Neuronal stem cell (in vitro differentiated cells): Measurements from ENCODE around the gene RPS27L.

Experiments
- DNase-seq: peaks from one replicate; pipeline ENCODE4 v3.0.0-alpha.2; 2013; ENCODE audit warnings: low spot score
- H2AFZ ChIP-seq: one replicate; pipeline ENCODE4 v1.6.1; 2013; ENCODE audit warnings: mild to moderate bottlenecking, low read length, inconsistent platforms
- H2AK5ac ChIP-seq: 2 replicates; pipeline ENCODE4 v1.6.1; 2013; ENCODE audit warnings: low read depth, mild to moderate bottlenecking, inconsistent platforms, low read length, moderate library complexity, mixed read lengths
- H2BK120ac ChIP-seq: 2 replicates; pipeline ENCODE4 v1.6.1; 2013; ENCODE audit warnings: low read depth, mild to moderate bottlenecking, inconsistent platforms, low read length, moderate library complexity, mixed read lengths
- H2BK12ac ChIP-seq: one replicate; pipeline ENCODE4 v1.6.1; 2013; ENCODE audit warnings: low read length, inconsistent platforms
- H2BK15ac ChIP-seq: 2 replicates; pipeline ENCODE4 v1.6.1; 2013; ENCODE audit warnings: mild to moderate bottlenecking, low read length, inconsistent platforms, mixed read lengths
- H2BK5ac ChIP-seq: one replicate; pipeline ENCODE4 v1.6.1; 2013; ENCODE audit warnings: inconsistent platforms, mild to moderate bottlenecking, low read length, moderate library complexity
- H3K14ac ChIP-seq: one replicate; pipeline ENCODE4 v1.6.1; 2013; ENCODE audit warnings: low read length, inconsistent platforms
- H3K18ac ChIP-seq: 2 replicates; pipeline ENCODE4 v1.6.1; 2013; ENCODE audit warnings: low read length, inconsistent platforms
- H3K23ac ChIP-seq: 2 replicates; pipeline ENCODE4 v1.6.1; 2013; ENCODE audit warnings: low read depth, mild to moderate bottlenecking, mixed read lengths, low read length, inconsistent platforms; ENCODE audit not compliant: poor library complexity
- H3K27ac ChIP-seq: replicated peaks from 3 replicates; pipeline ENCODE4 v1.5.1; 2013; ENCODE audit warnings: low read length, inconsistent platforms
- H3K27me3 ChIP-seq, 3 experiments: 2 replicates each; pipeline ENCODE4 v1.6.1; 2013; ENCODE audit warnings: low read length in 3 of 3, mild to moderate bottlenecking in 2 of 3, inconsistent platforms in 1 of 3, low read depth in 1 of 3, mixed read lengths in 1 of 3, moderate library complexity in 1 of 3; ENCODE audit not compliant: control insufficient read depth in 3 of 3, insufficient read depth in 3 of 3
- H3K36me3 ChIP-seq, 2 donors: replicated peaks in 1 of 2; 2 replicates each; pipeline ENCODE4 v1.6.1; 2013; ENCODE audit warnings: low read length in 2 of 2; ENCODE audit not compliant: control insufficient read depth in 2 of 2, insufficient read depth in 2 of 2
- H3K4ac ChIP-seq: 2 replicates; pipeline ENCODE4 v1.6.1; 2013; ENCODE audit warnings: inconsistent platforms, mild to moderate bottlenecking, low read length, moderate library complexity
- H3K4me1 ChIP-seq, 2 donors: 1 replicate in 1 of 2; 2 replicates in 1 of 2; pipeline ENCODE4 v1.6.1; 2013; ENCODE audit warnings: low read length in 2 of 2, low read depth in 1 of 2; ENCODE audit not compliant: control insufficient read depth in 2 of 2, insufficient read depth in 1 of 2
- H3K4me2 ChIP-seq: one replicate; pipeline ENCODE4 v1.6.1; 2013; ENCODE audit warnings: mild to moderate bottlenecking, low read length, inconsistent platforms; ENCODE audit not compliant: insufficient read depth, poor library complexity, severe bottlenecking
- H3K4me3 ChIP-seq, 2 donors: 2 replicates each; pipeline ENCODE4 v1.5.1; 2013; ENCODE audit warnings: low read length in 2 of 2, mild to moderate bottlenecking in 2 of 2, inconsistent platforms in 1 of 2, moderate library complexity in 1 of 2
- H3K79me1 ChIP-seq: one replicate; pipeline ENCODE4 v1.6.1; 2013; ENCODE audit warnings: low read depth, mild to moderate bottlenecking, inconsistent platforms, low read length, moderate library complexity
- H3K9ac ChIP-seq: one replicate; pipeline ENCODE4 v1.6.1; 2013; ENCODE audit warnings: mild to moderate bottlenecking, low read depth, low read length, inconsistent platforms; ENCODE audit not compliant: poor library complexity
- H3K9me3 ChIP-seq, 2 donors: replicated peaks in 1 of 2; 2 replicates each; pipeline versions ENCODE3 to v1.6.1; 2013; ENCODE audit warnings: low read length in 2 of 2, mild to moderate bottlenecking in 2 of 2, inconsistent platforms in 1 of 2, low read depth in 1 of 2, mixed read lengths in 1 of 2, moderate library complexity in 1 of 2; ENCODE audit not compliant: control insufficient read depth in 2 of 2, insufficient read depth in 1 of 2
- H4K8ac ChIP-seq: one replicate; pipeline ENCODE4 v1.6.1; 2013; ENCODE audit warnings: low read depth, mild to moderate bottlenecking, inconsistent platforms, low read length, moderate library complexity
- H4K91ac ChIP-seq: one replicate; pipeline ENCODE4 v1.6.1; 2013; ENCODE audit warnings: low read length, low read depth, mild to moderate bottlenecking, inconsistent platforms; ENCODE audit not compliant: poor library complexity
- whole genome bisulfite sequencing, 2 donors: extraction: QIAGEN DNeasy Blood & Tissue Kit; methylation state at CpG; one replicate each; pipeline ENCODE4 v1.1.7; 2013; ENCODE audit warnings: missing lambda C conversion rate in 2 of 2, mixed read lengths in 1 of 2; ENCODE audit not compliant: insufficient read length in 2 of 2, insufficient replicate concordance in 1 of 2; ENCODE audit errors: extremely low coverage in 2 of 2; 5-methylcytosine and 5-hydroxymethylcytosine counted together

Gene RPS27L

GRCh38 chr15:63134245-63134985 is 22.9 kb downstream of the RPS27L start:
- H4K8ac ChIP-seq, result no peak overlapping the region
- H3K9ac ChIP-seq, result no peak overlapping the region
- H2BK15ac ChIP-seq, result no peak overlapping the region
- WGBS, 2 donors, result no CpG with 5 or more reads among the region's 2 CpGs
- no peak overlapping the region for H2BK12ac ChIP-seq
- H3K4me3 ChIP-seq, result no peak overlapping the region
- H3K23ac ChIP-seq, result no peak overlapping the region
- peaks cover 0 to 1% of the 10 kb centered on the region in 2 donors for H3K4me1 ChIP-seq
- no peak overlapping the region for H3K27ac ChIP-seq
- no peaks in the 10 kb centered on the region for H3K36me3 ChIP-seq
- H3K18ac ChIP-seq, result no peak overlapping the region
- DNase-seq, result no peak
- no peak overlapping the region for H2BK5ac ChIP-seq
- no peak overlapping the region for H2BK120ac ChIP-seq
- H3K4me2 ChIP-seq, result no peak overlapping the region
- H3K4ac ChIP-seq, result no peak overlapping the region
- H2AK5ac ChIP-seq, result no peak overlapping the region
- H4K91ac ChIP-seq, result no peak overlapping the region
- no peak overlapping the region for H3K14ac ChIP-seq
- H3K9me3 ChIP-seq, result no peaks in the 10 kb centered on the region
- H3K79me1 ChIP-seq, result no peaks in the 10 kb centered on the region
- no peak overlapping the region for H2AFZ ChIP-seq
- H3K27me3 ChIP-seq, result no peaks in the 10 kb centered on the region

- DNase-seq, result no peak
- Histone ChIP-seq H3K27me3 (no peaks in the 10 kb centered on the region), H3K14ac (no peak overlapping the region), H4K91ac (no peak overlapping the region), H3K4me1 (peaks cover 0 to 1% of the 10 kb centered on the region in 2 donors), H2AK5ac (no peak overlapping the region), H2BK15ac (no peak overlapping the region), H3K4me3 (no peak overlapping the region), H3K36me3 (no peaks in the 10 kb centered on the region), H3K9me3 (no peaks in the 10 kb centered on the region), H2BK12ac (no peak overlapping the region), H3K4me2 (no peak overlapping the region), H3K18ac (no peak overlapping the region), H4K8ac (no peak overlapping the region), H3K9ac (no peak overlapping the region), H2AFZ (no peak overlapping the region), H3K27ac (no peak overlapping the region), H2BK5ac (no peak overlapping the region), H3K23ac (no peak overlapping the region), H2BK120ac (no peak overlapping the region), H3K79me1 (no peaks in the 10 kb centered on the region), H3K4ac (no peak overlapping the region)
- 100% methylated on average over 1 of the region's 1 CpG; no CpG with 5 or more reads in 1 of the 2 donors for WGBS, 2 donors
Measured at GRCh38 chr15:63133786-63134185, 23.5 kb downstream of the RPS27L start.

DNA sequence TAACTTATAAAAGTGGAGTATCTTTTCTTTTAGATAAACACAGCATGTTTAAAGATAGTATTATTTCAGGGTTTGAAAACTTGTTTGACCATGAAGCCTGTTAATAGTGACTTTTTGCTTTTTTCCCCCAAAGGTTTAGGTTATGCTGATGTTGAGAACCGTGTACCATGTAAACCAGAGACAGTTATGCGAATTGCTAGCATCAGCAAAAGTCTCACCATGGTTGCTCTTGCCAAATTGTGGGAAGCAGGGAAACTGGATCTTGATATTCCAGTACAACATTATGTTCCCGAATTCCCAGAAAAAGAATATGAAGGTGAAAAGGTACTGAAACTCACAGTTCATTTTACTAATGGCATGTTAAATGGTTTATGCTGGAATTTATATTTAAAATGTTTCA is 30.6 kb downstream of the RPS27L start:
- H3K36me3 ChIP-seq, result peaks cover 0 to 8% of the 10 kb centered on the region in 2 donors
- no peak overlapping the region for H3K4me3 ChIP-seq

DNA sequence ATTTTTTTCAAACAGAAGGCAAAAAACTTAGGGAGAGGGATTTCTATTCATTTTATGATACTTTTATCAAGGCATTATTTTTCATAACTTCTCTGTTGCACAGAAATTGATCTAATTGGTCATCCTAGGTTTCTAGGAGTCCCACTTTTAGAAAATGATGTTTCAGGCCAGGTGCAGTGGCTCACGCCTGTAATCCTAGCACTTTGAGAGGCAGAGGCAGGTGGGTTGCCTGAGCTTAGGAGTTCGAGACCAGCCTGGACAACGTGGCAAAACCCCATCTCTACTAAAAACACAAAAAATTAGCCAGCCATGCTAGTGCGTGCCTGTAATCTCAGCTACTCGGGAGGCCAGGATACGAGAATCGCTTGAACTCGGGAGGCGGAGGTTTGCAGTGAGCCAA is 32.8 kb downstream of the RPS27L start:
- H2BK15ac ChIP-seq, result no peak overlapping the region
- H4K8ac ChIP-seq, result no peak overlapping the region
- H2AK5ac ChIP-seq, result no peak overlapping the region
- H3K23ac ChIP-seq, result no peak overlapping the region
- H2AFZ ChIP-seq, result no peak overlapping the region
- H2BK120ac ChIP-seq, result no peak overlapping the region
- H2BK12ac ChIP-seq, result no peak overlapping the region
- WGBS, 2 donors, result no CpG with 5 or more reads among the region's 9 CpGs
- peaks cover 0 to 1% of the 10 kb centered on the region in 2 donors for H3K9me3 ChIP-seq
- peaks cover 0 to 8% of the 10 kb centered on the region in 2 donors for H3K36me3 ChIP-seq
- no peak overlapping the region for H3K4ac ChIP-seq
- H3K18ac ChIP-seq, result no peak overlapping the region
- DNase-seq, result no peak
- H3K9ac ChIP-seq, result no peak overlapping the region
- no peak overlapping the region for H3K14ac ChIP-seq
- no peaks in the 10 kb centered on the region for H3K27me3 ChIP-seq
- no peak overlapping the region for H3K4me2 ChIP-seq
- H2BK5ac ChIP-seq, result no peak overlapping the region
- no peak overlapping the region for H3K4me3 ChIP-seq
- H4K91ac ChIP-seq, result no peak overlapping the region
- no peak overlapping the region for H3K27ac ChIP-seq
- peaks cover 3% of the 10 kb centered on the region for H3K79me1 ChIP-seq
- peaks cover 2 to 3% of the 10 kb centered on the region in 2 donors for H3K4me1 ChIP-seq

More for the DNA sequence above, 30.6 kb downstream of the RPS27L start:
- Histone ChIP-seq H3K9ac (no peak overlapping the region), H3K4me1 (peaks cover 0 to 3% of the 10 kb centered on the region in 2 donors), H3K79me1 (peaks cover 3% of the 10 kb centered on the region), H2BK12ac (no peak overlapping the region), H3K4me2 (no peak overlapping the region), H2AK5ac (no peak overlapping the region), H3K14ac (no peak overlapping the region), H2BK15ac (no peak overlapping the region), H4K8ac (no peak overlapping the region), H2AFZ (no peak overlapping the region), H4K91ac (no peak overlapping the region), H2BK5ac (no peak overlapping the region), H3K18ac (no peak overlapping the region), H3K4ac (no peak overlapping the region), H3K23ac (no peak overlapping the region), H2BK120ac (no peak overlapping the region), H3K9me3 (no peaks in the 10 kb centered on the region), H3K27ac (no peak overlapping the region), H3K27me3 (no peaks in the 10 kb centered on the region)
- WGBS, 2 donors, result no CpG with 5 or more reads among the region's 3 CpGs
- DNase-seq, result no peak
